ENCODE results near the gene PLXNA4. TPM values are rescaled to one million over a fixed set of nuclear protein-coding genes. Genes with fewer than 3 reads are reported as not detected.

The PLXNA4 gene
- total RNA-seq, 2 donors from 2014 or later, result 24.0 to 42.7 TPM

GRCh38 chr7:132090444-132090843 is 485.8 kb downstream of the PLXNA4 start:
- H3K36me3 Mint-ChIP-seq (ENCODE audit: low read depth), result no peaks in the 10 kb centered on the region
- no peak overlapping the region for H3K4me3 Mint-ChIP-seq
- WGBS, 2 experiments (ENCODE audit: insufficient coverage in 1 of 2, insufficient read length in 1 of 2), result 96 to 100% methylated on average over 2 to 4 of the region's 4 CpGs
- no peaks in the 10 kb centered on the region for H3K9me3 ChIP-seq (ENCODE audit: control insufficient read depth, low read length)
- H3K36me3 ChIP-seq (ENCODE audit: control insufficient read depth, insufficient read depth, low read length), result no peaks in the 10 kb centered on the region
- no peak for DNase-seq
- no peak overlapping the region for H3K27ac ChIP-seq (ENCODE audit: low read depth, low read length)
- H3K27me3 ChIP-seq (ENCODE audit: control insufficient read depth, insufficient read depth, low read length, poor library complexity, severe bottlenecking), result peaks cover 7% of the 10 kb centered on the region
- no peaks in the 10 kb centered on the region for H3K4me1 Mint-ChIP-seq
- H3K4me3 ChIP-seq (ENCODE audit: low read length), result no peak overlapping the region
- no peak overlapping the region for H3K9ac ChIP-seq (ENCODE audit: extremely low read depth, low read length, poor library complexity, severe bottlenecking)
- no peaks in the 10 kb centered on the region for H3K9me3 Mint-ChIP-seq
- TF ChIP-seq, protein P1, sequence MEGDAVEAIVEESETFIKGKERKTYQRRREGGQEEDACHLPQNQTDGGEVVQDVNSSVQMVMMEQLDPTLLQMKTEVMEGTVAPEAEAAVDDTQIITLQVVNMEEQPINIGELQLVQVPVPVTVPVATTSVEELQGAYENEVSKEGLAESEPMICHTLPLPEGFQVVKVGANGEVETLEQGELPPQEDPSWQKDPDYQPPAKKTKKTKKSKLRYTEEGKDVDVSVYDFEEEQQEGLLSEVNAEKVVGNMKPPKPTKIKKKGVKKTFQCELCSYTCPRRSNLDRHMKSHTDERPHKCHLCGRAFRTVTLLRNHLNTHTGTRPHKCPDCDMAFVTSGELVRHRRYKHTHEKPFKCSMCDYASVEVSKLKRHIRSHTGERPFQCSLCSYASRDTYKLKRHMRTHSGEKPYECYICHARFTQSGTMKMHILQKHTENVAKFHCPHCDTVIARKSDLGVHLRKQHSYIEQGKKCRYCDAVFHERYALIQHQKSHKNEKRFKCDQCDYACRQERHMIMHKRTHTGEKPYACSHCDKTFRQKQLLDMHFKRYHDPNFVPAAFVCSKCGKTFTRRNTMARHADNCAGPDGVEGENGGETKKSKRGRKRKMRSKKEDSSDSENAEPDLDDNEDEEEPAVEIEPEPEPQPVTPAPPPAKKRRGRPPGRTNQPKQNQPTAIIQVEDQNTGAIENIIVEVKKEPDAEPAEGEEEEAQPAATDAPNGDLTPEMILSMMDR (conservative IDR thresholded peaks at IDR 0.05), result no peak
- no peaks in the 10 kb centered on the region for H3K4me1 ChIP-seq (ENCODE audit: control insufficient read depth, insufficient read depth, low read length)
- H3K27me3 Mint-ChIP-seq (ENCODE audit: insufficient read depth), result peaks cover 7% of the 10 kb centered on the region
- no peak overlapping the region for H3K27ac Mint-ChIP-seq

DNA sequence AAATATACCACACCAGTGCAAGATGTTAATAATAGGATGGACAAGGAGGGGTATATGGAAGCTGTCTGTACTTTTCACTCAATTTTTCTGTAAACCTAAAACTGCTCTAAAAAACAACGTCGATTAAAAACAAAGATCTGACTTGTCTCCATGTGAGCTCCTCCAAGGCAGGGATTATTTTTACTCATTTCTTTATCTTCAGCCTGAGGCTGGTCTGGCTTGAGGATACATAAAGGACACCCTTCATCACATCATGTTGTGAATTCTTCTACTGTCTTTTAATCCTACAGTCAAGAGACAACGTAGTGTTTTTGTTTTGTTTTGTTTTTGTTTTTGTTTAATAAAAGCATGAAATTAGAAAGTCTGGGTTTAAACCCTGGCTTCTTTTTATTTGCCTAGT is 486.9 kb downstream of the PLXNA4 start:
- Histone ChIP-seq H3K9ac (ENCODE audit: extremely low read depth, low read length, poor library complexity, severe bottlenecking) (no peak overlapping the region), H3K9me3 (ENCODE audit: control insufficient read depth, low read length) (no peaks in the 10 kb centered on the region), H3K36me3 (ENCODE audit: control insufficient read depth, insufficient read depth, low read length) (no peaks in the 10 kb centered on the region), H3K27ac (ENCODE audit: low read depth, low read length) (no peak overlapping the region), H3K4me3 (ENCODE audit: low read length) (no peak overlapping the region), H3K4me1 (ENCODE audit: control insufficient read depth, insufficient read depth, low read length) (no peaks in the 10 kb centered on the region), H3K27me3 (ENCODE audit: control insufficient read depth, insufficient read depth, low read length, poor library complexity, severe bottlenecking) (no peaks in the 10 kb centered on the region)
- H3K4me3 Mint-ChIP-seq, result no peak overlapping the region
- no peak overlapping the region for H3K27ac Mint-ChIP-seq
- H3K27me3 Mint-ChIP-seq (ENCODE audit: insufficient read depth), result peaks cover 1% of the 10 kb centered on the region
- DNase-seq, result no peak
- 92 to 100% methylated on average over 2 to 3 of the region's 3 CpGs for WGBS, 2 experiments (ENCODE audit: insufficient coverage in 1 of 2, insufficient read length in 1 of 2)
- TF ChIP-seq, protein P1 (conservative IDR thresholded peaks at IDR 0.05), result no peak
- no peaks in the 10 kb centered on the region for H3K9me3 Mint-ChIP-seq
- H3K36me3 Mint-ChIP-seq (ENCODE audit: low read depth), result no peaks in the 10 kb centered on the region
- H3K4me1 Mint-ChIP-seq, result no peaks in the 10 kb centered on the region

GRCh38 chr7:132087421-132087820 is 488.8 kb downstream of the PLXNA4 start:
- 81 to 100% methylated on average over 1 to 2 of the region's 2 CpGs for WGBS, 2 experiments (ENCODE audit: insufficient coverage in 1 of 2, insufficient read length in 1 of 2)
- no peak overlapping the region for H3K4me3 Mint-ChIP-seq

More at GRCh38 chr7:132087421-132087820, 488.8 kb downstream of the PLXNA4 start:
- Mint-ChIP-seq H3K27me3 (ENCODE audit: insufficient read depth) (peaks cover 4% of the 10 kb centered on the region), H3K4me1 (no peaks in the 10 kb centered on the region), H3K36me3 (ENCODE audit: low read depth) (no peaks in the 10 kb centered on the region), H3K9me3 (no peaks in the 10 kb centered on the region), H3K27ac (no peak overlapping the region)
- Histone ChIP-seq H3K9me3 (ENCODE audit: control insufficient read depth, low read length) (no peaks in the 10 kb centered on the region), H3K9ac (ENCODE audit: extremely low read depth, low read length, poor library complexity, severe bottlenecking) (no peak overlapping the region), H3K36me3 (ENCODE audit: control insufficient read depth, insufficient read depth, low read length) (no peaks in the 10 kb centered on the region), H3K4me3 (ENCODE audit: low read length) (no peak overlapping the region), H3K4me1 (ENCODE audit: control insufficient read depth, insufficient read depth, low read length) (no peaks in the 10 kb centered on the region), H3K27ac (ENCODE audit: low read depth, low read length) (no peak overlapping the region), H3K27me3 (ENCODE audit: control insufficient read depth, insufficient read depth, low read length, poor library complexity, severe bottlenecking) (no peaks in the 10 kb centered on the region)
- TF ChIP-seq, protein P1 (conservative IDR thresholded peaks at IDR 0.05), result no peak
- DNase-seq, result no peak

Measured in endodermal cell (in vitro differentiated cells).